SK-N-SH treated with all-trans-retinoic acid at 6 μM for 48 hours (cell line): Measurements from ENCODE around the gene LCAT.
A peak's percentile ranks its signal among the peaks of the same experiment; 100 is the strongest.

ENCODE experiments used
- ATAC-seq: fragments of 200-7000 bp; cut with Tn5 transposase; 3 replicates; pipeline ENCODE4 v1.9.1; 2020; ENCODE audit warnings: mild to moderate bottlenecking, moderate library complexity
- ARNTL ChIP-seq: fragments of 450-650 bp; formaldehyde crosslinking; IDR thresholded peaks from 2 replicates; pipeline ENCODE4 v1.5.0; 2020; ENCODE audit warnings: low read depth, mild to moderate bottlenecking, moderate library complexity, borderline replicate concordance
- BACH2 ChIP-seq: fragments of 250-450 bp; sonication (Bioruptor Pico); IDR thresholded peaks from 2 replicates; pipeline ENCODE4 v1.9.0; 2021; ENCODE audit warnings: mild to moderate bottlenecking, borderline replicate concordance
- CREB5 ChIP-seq: fragments of 250-450 bp; sonication (Bioruptor Pico); IDR thresholded peaks from 2 replicates; pipeline ENCODE4 v1.5.1; 2020; ENCODE audit warnings: low read depth, mild to moderate bottlenecking, moderate library complexity
- CSRNP3 ChIP-seq: fragments of 250-450 bp; sonication (Bioruptor Pico); IDR thresholded peaks from 2 replicates; pipeline ENCODE4 v1.5.1; 2021; ENCODE audit warnings: mild to moderate bottlenecking, moderate library complexity
- ESRRG ChIP-seq: fragments of 250-450 bp; sonication (Bioruptor Pico); IDR thresholded peaks from 2 replicates; pipeline ENCODE4 v1.6.1; 2021; ENCODE audit warnings: mild to moderate bottlenecking
- GLIS3 ChIP-seq: fragments of 250-450 bp; sonication (Bioruptor Pico); IDR thresholded peaks from 2 replicates; pipeline ENCODE4 v1.5.0; 2020; ENCODE audit warnings: mild to moderate bottlenecking, moderate library complexity
- ISL1 ChIP-seq: fragments of 250-450 bp; sonication (Bioruptor Pico); IDR thresholded peaks from 2 replicates; pipeline ENCODE4 v2.1.2; 2022; ENCODE audit warnings: mild to moderate bottlenecking, moderate library complexity
- OSR1 ChIP-seq: fragments of 250-450 bp; sonication (Bioruptor Pico); IDR thresholded peaks from 2 replicates; pipeline ENCODE4 v1.8.0; 2022; ENCODE audit warnings: moderate library complexity, mild to moderate bottlenecking, inconsistent platforms
- PATZ1 ChIP-seq: fragments of 250-450 bp; sonication (Bioruptor Pico); IDR thresholded peaks from 2 replicates; pipeline ENCODE4 v1.8.0; 2020; ENCODE audit warnings: mild to moderate bottlenecking, moderate library complexity, borderline replicate concordance
- POU6F1 ChIP-seq: fragments of 250-450 bp; sonication (Bioruptor Pico); IDR thresholded peaks from 2 replicates; pipeline ENCODE4 v1.8.0; 2021; ENCODE audit warnings: low read depth, mild to moderate bottlenecking, moderate library complexity, borderline replicate concordance
- PPARA ChIP-seq: fragments of 250-450 bp; sonication (Bioruptor Pico); IDR thresholded peaks from 2 replicates; pipeline ENCODE4 v1.5.0; 2020; ENCODE audit warnings: mild to moderate bottlenecking, borderline replicate concordance
- RARB ChIP-seq: fragments of 250-450 bp; sonication (Bioruptor Pico); IDR thresholded peaks from 2 replicates; pipeline ENCODE4 v1.8.0; 2021; ENCODE audit warnings: mild to moderate bottlenecking, moderate library complexity
- TCF4 ChIP-seq: fragments of 250-450 bp; sonication (Bioruptor Pico); IDR thresholded peaks from 2 replicates; pipeline ENCODE4 v1.8.0; 2021; ENCODE audit warnings: mild to moderate bottlenecking, moderate library complexity, borderline replicate concordance
- TOX ChIP-seq: fragments of 250-450 bp; sonication (Bioruptor Pico); IDR thresholded peaks from 2 replicates; pipeline ENCODE4 v1.8.0; 2021; ENCODE audit warnings: mild to moderate bottlenecking, moderate library complexity, borderline replicate concordance
- TSHZ2 ChIP-seq: fragments of 250-450 bp; sonication (Bioruptor Pico); IDR thresholded peaks from 2 replicates; pipeline ENCODE4 v1.5.0; 2020; ENCODE audit warnings: mild to moderate bottlenecking, moderate library complexity
- ZC3H10 ChIP-seq: fragments of 250-450 bp; sonication (Bioruptor Pico); IDR thresholded peaks from 2 replicates; pipeline ENCODE4 v1.5.1; 2021; ENCODE audit warnings: mild to moderate bottlenecking, moderate library complexity
- ZFP3 ChIP-seq: fragments of 250-450 bp; sonication (Bioruptor Pico); IDR thresholded peaks from 2 replicates; pipeline ENCODE4 v1.5.0; 2020; ENCODE audit warnings: mild to moderate bottlenecking, moderate library complexity
- ZFP30 ChIP-seq: fragments of 450-650 bp; formaldehyde crosslinking; IDR thresholded peaks from 2 replicates; pipeline ENCODE4 v1.5.0; 2022; ENCODE audit warnings: mild to moderate bottlenecking, moderate library complexity
- ZNF565 ChIP-seq: fragments of 450-650 bp; formaldehyde crosslinking; conservative IDR thresholded peaks from 2 replicates; pipeline ENCODE4 v1.5.0; 2020; ENCODE audit warnings: low read depth, mild to moderate bottlenecking, moderate library complexity
- ZNF70 ChIP-seq: fragments of 450-650 bp; formaldehyde crosslinking; IDR thresholded peaks from 2 replicates; pipeline ENCODE4 v1.5.0; 2020; ENCODE audit warnings: mild to moderate bottlenecking, moderate library complexity

LCAT gene

GRCh38 chr16:67910158-67910557, 33.8 kb downstream of the LCAT start:
- TF ChIP-seq PPARA (CRISPR knock-in tag) (no peak), PATZ1 (no peak), CSRNP3 (CRISPR knock-in tag) (no peak), RARB (no peak), ZNF565 (CRISPR knock-in tag) (no peak), OSR1 (CRISPR knock-in tag) (no peak), TCF4 (CRISPR knock-in tag) (no peak), POU6F1 (CRISPR knock-in tag) (no peak), ZNF70 (no peak), ESRRG (CRISPR knock-in tag) (no peak), CREB5 (no peak), ISL1 (CRISPR knock-in tag) (no peak), ZFP3 (CRISPR knock-in tag) (no peak)
- ATAC-seq = peak; percentile 88

GRCh38 chr16:67909056-67909742, 34.7 kb downstream of the LCAT start:
- ATAC-seq = no peak
- no peak for TF ChIP-seq BACH2
- TF ChIP-seq ESRRG (CRISPR knock-in tag) = no peak
- no peak for TF ChIP-seq ZC3H10 (CRISPR knock-in tag)
- no peak for TF ChIP-seq TSHZ2 (CRISPR knock-in tag)
- no peak for TF ChIP-seq TCF4 (CRISPR knock-in tag)
- TF ChIP-seq PPARA (CRISPR knock-in tag) = no peak
- TF ChIP-seq TOX (CRISPR knock-in tag) = no peak
- no peak for TF ChIP-seq ZFP30 (CRISPR knock-in tag)
- no peak for TF ChIP-seq ZNF70
- TF ChIP-seq ZFP3 (CRISPR knock-in tag) = no peak
- no peak for TF ChIP-seq RARB
- TF ChIP-seq ISL1 (CRISPR knock-in tag) = no peak
- TF ChIP-seq ZNF565 (CRISPR knock-in tag) = no peak
- no peak for TF ChIP-seq CSRNP3 (CRISPR knock-in tag)
- TF ChIP-seq GLIS3 (CRISPR knock-in tag) = no peak
- TF ChIP-seq ARNTL (CRISPR knock-in tag) = no peak
- no peak for TF ChIP-seq OSR1 (CRISPR knock-in tag)
